Measurements from ENCODE around the gene VWA8. TPM values are rescaled to one million over a fixed set of nuclear protein-coding genes. Genes with fewer than 3 reads are reported as not detected.

The VWA8 gene
- total and polyA plus RNA-seq, 2 donors: 8.8 to 45.9 TPM

- Histone ChIP-seq H3K4me1 (ENCODE audit: insufficient read depth) (peaks cover 4% of the 10 kb centered on the region), H3K27ac (ENCODE audit: low read depth) (no peak overlapping the region), H3K4me3 (ENCODE audit: low read depth, low read length) (no peak overlapping the region), H3K36me3 (ENCODE audit: insufficient read depth) (no peaks in the 10 kb centered on the region)
- DNase-seq (ENCODE audit: extremely low spot score): no peak
- 91% methylated on average over 8 of the region's 8 CpGs for WGBS
Measured at GRCh38 chr13:41611385-41611784, 349.5 kb downstream of the VWA8 start.

DNA sequence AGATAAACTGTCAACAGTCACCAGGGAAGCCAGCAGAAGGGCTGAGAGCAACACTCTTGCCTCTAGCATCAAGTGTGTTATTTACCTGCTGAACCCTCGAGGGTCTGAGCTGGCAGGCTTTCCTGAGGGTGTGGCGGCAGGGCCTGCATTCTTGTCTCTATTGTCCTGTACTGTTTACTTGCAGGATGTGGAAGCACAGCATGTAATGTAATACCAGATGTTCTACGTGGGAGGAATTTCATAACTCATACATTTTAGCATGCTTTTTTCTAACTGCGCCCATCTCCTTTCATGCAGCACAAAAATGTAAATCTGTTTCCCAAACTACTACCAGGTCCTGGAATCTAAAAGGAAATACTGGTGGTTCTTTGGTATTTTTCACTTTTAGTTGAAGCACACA lies 350.5 kb downstream of the VWA8 start:
- Histone ChIP-seq H3K27ac (ENCODE audit: low read depth) (no peak overlapping the region), H3K36me3 (ENCODE audit: insufficient read depth) (peaks cover 2% of the 10 kb centered on the region), H3K4me3 (ENCODE audit: low read depth, low read length) (no peak overlapping the region), H3K4me1 (ENCODE audit: insufficient read depth) (peaks cover 4% of the 10 kb centered on the region)
- WGBS: 79% methylated on average over 4 of the region's 4 CpGs
- DNase-seq (ENCODE audit: extremely low spot score): no peak

DNA sequence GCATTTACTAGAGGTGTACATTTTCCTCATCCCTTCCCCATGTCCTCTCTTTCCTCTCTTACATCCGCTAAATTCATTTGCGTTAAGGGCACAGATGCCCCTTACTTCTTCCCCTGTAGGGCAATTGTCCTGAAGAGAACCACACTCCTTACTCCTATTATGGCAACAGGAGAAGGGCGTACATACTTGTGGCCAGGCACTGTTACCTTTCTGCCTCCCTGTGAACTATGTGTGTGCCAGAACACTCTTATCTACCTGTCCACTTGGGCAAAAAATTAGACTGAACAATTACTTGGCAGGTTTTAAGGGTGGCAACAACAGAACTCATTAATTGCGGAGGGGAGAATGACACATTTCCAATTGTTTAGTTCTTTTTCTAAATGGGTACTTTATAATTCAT lies 351.1 kb downstream of the VWA8 start:
- Histone ChIP-seq H3K4me1 (ENCODE audit: insufficient read depth) (peaks cover 3% of the 10 kb centered on the region), H3K36me3 (ENCODE audit: insufficient read depth) (peaks cover 4% of the 10 kb centered on the region), H3K27ac (ENCODE audit: low read depth) (no peak overlapping the region), H3K4me3 (ENCODE audit: low read depth, low read length) (no peak overlapping the region)
- WGBS: 97% methylated on average over 4 of the region's 4 CpGs
- no peak for DNase-seq (ENCODE audit: extremely low spot score)

- Histone ChIP-seq H3K4me3 (ENCODE audit: low read depth, low read length) (no peak overlapping the region), H3K36me3 (ENCODE audit: insufficient read depth) (peaks cover 4% of the 10 kb centered on the region), H3K4me1 (ENCODE audit: insufficient read depth) (no peaks in the 10 kb centered on the region), H3K27ac (ENCODE audit: low read depth) (no peak overlapping the region)
- no peak for DNase-seq (ENCODE audit: extremely low spot score)
- WGBS: 62% methylated on average over 1 of the region's 1 CpG
Measured at GRCh38 chr13:41608839-41609177, 352.1 kb downstream of the VWA8 start.

DNA sequence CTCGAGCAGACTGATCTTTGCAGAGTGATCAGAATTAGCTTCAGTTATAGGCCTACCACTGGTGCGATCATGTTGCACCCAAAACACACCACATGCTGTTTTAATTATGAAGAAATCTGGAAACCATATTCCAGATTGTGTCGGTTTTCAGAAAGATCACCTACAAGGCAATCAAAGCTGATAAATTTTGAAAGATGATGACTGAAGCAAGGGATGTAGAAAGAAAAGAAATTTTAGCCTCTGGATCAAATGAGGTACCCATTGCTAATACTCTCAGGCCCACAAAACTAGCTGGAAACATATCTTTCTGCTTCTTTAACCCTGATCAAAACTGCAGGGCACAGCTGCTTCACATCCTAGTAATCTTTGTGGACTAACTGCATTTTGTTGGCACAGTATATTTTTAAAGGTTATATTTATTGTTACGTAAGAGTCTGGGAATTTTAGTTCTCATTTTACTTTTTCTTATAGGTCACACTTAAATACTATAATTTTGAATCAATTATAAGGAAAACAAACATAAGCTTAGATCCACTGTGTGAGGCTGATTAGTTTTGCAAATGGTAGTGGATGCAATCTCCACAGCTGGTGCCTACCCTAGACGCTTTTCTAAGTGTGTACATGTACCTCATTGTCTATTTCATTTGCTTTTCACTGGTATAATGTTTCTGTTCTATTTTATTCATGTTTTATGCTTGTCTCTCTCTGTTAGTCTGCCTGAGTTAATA lies 352.6 kb downstream of the VWA8 start:
- H3K4me3 ChIP-seq (ENCODE audit: low read depth, low read length): no peak overlapping the region
- WGBS: 82% methylated on average over 5 of the region's 5 CpGs
- H3K36me3 ChIP-seq (ENCODE audit: insufficient read depth): peaks cover 4% of the 10 kb centered on the region
- H3K27ac ChIP-seq (ENCODE audit: low read depth): no peak overlapping the region
- no peaks in the 10 kb centered on the region for H3K4me1 ChIP-seq (ENCODE audit: insufficient read depth)
- DNase-seq (ENCODE audit: extremely low spot score): no peak

DNA sequence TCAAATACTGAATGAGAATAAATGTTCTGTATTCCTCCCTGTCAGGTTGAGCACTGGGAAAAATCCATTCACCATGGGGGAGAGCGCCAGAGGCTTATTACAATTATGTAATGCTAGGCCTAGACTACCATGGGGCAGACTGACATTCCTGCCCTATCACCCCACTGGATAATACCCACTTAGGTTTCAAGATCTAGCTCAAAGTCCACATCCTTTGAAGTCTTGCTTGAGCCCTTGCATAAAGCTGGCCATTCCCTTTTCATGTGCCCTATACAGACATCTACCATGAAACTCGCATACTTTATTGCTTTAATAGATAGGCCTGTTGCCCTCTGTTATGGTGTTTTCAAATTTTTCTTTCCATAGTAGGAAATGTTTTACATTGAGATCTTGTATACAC lies 354.3 kb downstream of the VWA8 start:
- Histone ChIP-seq H3K4me3 (ENCODE audit: low read depth, low read length) (no peak overlapping the region), H3K36me3 (ENCODE audit: insufficient read depth) (peaks cover 4% of the 10 kb centered on the region), H3K4me1 (ENCODE audit: insufficient read depth) (no peaks in the 10 kb centered on the region), H3K27ac (ENCODE audit: low read depth) (no peak overlapping the region)
- DNase-seq (ENCODE audit: extremely low spot score): no peak
- WGBS: 93% methylated on average over 2 of the region's 2 CpGs

DNA sequence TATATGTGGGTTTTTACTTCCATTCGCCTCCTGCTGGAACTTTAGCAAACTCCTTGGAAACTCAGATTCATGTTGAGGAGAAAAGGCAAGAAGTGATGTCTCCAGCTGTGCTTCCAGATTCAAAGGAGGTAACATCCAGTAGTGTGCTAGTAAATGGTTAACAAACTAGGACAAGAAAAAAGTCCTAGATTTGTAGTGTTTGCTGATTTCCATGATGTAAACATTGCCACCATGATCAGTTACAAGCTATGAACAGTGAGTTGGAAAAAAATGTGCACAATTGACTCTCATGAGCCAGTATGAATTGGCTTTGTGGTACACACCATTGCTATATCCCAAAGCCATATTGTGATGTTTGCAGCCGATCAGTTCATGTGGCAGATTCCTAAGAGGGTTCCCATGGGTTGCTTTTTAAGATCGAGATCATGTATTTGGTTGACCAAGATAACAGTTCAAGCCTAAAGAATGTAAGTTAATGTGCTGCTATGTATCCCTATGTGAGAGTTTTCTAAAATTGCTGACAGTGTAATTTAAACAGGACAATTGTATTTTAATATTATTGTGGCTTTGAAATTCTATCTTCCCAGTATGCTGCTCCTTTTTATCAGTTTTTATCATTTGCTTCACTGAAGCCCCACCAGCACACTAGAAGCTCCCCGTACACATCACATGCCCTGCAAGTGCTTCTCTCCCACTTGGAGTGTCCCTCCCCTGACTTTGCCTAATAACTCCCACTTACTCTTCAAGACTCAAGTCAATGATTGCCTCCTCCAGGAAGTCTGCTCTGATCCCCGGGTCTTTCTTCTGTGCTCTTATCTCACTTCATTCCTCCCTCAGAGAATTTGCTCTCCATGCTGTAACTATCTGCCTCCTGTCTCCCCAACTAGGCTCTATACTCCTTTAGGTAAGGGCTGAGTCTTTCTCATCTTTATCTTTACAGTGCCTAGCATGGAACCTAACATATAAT lies 355.3 kb downstream of the VWA8 start:
- H3K36me3 ChIP-seq (ENCODE audit: insufficient read depth): peaks cover 4% of the 10 kb centered on the region
- H3K4me1 ChIP-seq (ENCODE audit: insufficient read depth): no peaks in the 10 kb centered on the region
- no peak overlapping the region for H3K4me3 ChIP-seq (ENCODE audit: low read depth, low read length)
- H3K27ac ChIP-seq (ENCODE audit: low read depth): no peak overlapping the region
- WGBS: 84% methylated on average over 5 of the region's 5 CpGs
- DNase-seq (ENCODE audit: extremely low spot score): no peak

DNA sequence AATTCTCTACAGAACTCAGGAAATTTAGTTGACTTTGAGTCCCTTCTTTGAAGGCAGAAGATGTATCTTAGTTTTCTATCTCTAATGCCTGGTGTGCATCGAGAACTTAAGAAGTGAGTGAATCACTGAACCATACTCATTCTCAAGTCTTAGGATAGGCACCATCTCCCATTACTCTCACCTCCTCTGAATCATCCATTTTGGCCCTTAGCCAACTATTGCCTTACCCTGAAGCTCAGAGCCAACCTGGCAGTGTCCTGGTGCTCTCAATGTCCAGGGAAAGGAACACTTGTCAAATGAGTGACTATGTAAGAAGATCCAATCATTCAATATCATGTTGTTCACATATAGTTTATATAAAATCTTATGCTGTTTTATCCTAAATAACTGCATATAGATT lies 357.0 kb downstream of the VWA8 start:
- Histone ChIP-seq H3K4me1 (ENCODE audit: insufficient read depth) (no peaks in the 10 kb centered on the region), H3K27ac (ENCODE audit: low read depth) (no peak overlapping the region), H3K4me3 (ENCODE audit: low read depth, low read length) (no peak overlapping the region), H3K36me3 (ENCODE audit: insufficient read depth) (peaks cover 4% of the 10 kb centered on the region)
- WGBS: 92% methylated on average over 1 of the region's 1 CpG
- DNase-seq (ENCODE audit: extremely low spot score): no peak

DNA sequence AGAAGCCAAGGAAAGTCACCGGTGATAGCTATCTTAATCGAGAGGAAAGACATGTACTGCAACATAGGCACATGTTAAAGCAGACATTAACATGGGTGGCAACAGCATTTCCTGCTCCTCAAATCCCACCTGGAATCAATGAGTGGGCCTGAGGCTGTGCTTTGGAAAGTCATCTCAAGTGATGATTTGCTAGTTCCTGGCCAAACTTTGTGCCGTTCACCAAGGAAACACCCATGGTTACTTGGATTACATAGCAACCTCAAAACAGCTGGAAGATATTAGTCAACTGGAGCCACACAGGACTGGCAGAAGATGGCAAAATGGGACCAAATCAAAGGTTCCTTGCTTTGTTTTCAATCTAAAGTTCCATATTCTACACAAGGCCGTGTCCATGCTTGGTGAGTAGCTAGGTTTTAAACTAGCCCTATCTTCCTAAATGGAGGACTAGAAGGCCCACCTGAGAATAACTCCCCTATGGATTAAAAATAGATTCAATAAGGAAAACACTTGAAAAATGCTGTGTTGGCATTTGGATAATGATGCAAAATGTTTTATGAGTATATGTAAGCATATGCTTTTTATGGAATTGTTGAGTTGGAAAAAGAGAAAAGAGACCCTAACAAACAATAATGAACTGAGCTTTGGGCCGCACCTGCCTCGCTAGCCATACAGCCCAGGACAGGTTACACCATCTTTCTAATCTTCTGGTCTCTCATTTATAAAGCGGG lies 359.0 kb downstream of the VWA8 start:
- Histone ChIP-seq H3K27ac (ENCODE audit: low read depth) (no peak overlapping the region), H3K4me3 (ENCODE audit: low read depth, low read length) (no peak overlapping the region), H3K36me3 (ENCODE audit: insufficient read depth) (peaks cover 4% of the 10 kb centered on the region), H3K4me1 (ENCODE audit: insufficient read depth) (no peaks in the 10 kb centered on the region)
- 90% methylated on average over 7 of the region's 7 CpGs for WGBS
- no peak for DNase-seq (ENCODE audit: extremely low spot score)

DNA sequence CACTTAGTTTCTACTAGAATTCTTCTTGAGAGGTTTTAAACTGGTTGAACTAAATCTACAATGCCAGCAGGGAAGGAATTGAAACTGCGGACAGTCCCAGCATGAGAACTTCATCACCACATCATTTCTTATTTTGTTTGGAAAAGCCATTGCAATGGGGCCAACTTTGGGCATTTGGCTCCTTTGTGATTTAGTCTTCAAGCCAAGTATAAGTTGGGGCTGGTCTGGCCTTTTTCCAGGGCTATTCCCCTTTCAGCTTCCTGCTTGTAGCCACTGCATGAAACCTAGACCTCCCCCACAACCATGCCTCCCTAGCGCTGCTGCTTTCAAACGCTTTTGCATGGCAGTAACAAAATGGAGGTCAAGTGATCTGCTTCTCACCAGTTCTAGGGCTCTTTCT lies 361.3 kb downstream of the VWA8 start:
- 97% methylated on average over 3 of the region's 3 CpGs for WGBS
- no peak overlapping the region for H3K27ac ChIP-seq (ENCODE audit: low read depth)
- H3K4me1 ChIP-seq (ENCODE audit: insufficient read depth): no peaks in the 10 kb centered on the region
- H3K4me3 ChIP-seq (ENCODE audit: low read depth, low read length): no peak overlapping the region
- no peak for DNase-seq (ENCODE audit: extremely low spot score)
- no peaks in the 10 kb centered on the region for H3K36me3 ChIP-seq (ENCODE audit: insufficient read depth)

DNA sequence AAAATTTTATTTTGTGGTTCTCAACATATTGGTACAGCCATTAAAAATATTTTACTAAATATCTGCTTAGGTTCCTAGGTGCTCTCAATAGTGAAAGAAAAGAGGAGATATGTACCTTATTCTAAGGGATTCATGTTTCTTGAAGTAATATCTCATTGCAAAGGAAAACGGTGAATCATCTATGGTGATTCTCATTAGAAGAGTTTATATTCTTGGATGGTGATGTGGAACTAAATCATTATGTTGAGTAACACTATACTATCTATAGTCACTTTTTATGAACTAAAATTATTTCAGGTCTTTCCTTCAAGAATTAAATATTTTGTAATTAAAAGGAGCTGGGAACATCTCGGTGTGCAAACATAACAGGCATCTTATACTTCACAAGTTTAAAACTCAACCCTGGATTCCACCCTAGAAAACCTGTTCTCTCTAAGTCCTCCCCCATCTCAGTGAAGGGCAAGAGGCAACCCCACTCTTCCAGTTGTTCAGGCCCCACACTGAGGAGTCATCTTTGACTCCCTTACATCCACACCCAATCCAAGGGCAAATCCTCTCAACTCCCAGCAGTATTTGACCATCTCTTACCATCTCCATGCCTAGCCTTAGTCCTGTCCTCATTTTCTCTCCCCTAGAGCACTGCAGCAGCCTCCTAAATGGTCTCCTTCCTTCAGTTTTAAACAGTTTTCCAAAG lies 363.4 kb downstream of the VWA8 start:
- H3K4me1 ChIP-seq (ENCODE audit: insufficient read depth): no peaks in the 10 kb centered on the region
- WGBS: 96% methylated on average over 2 of the region's 2 CpGs
- H3K27ac ChIP-seq (ENCODE audit: low read depth): no peak overlapping the region
- H3K36me3 ChIP-seq (ENCODE audit: insufficient read depth): no peaks in the 10 kb centered on the region
- no peak for DNase-seq (ENCODE audit: extremely low spot score)
- H3K4me3 ChIP-seq (ENCODE audit: low read depth, low read length): no peak overlapping the region

DNA sequence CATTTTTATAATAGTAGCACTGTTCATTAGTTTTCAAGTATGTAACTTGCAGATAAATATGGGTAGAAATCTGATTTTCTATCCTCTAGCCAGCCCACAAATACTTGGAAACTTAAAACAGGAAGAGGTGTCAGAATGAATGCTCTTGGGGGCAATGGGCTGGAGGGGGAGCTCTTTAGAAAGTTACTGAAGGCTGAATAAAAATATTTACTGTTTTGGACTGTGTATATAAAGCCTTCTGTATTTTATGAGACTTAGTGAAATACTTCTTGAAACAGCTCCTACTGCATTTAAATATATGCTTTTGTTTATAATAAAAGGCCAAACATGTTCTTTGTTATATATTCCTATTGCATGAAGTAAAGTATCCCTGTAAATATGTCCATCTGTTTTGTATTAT lies 364.7 kb downstream of the VWA8 start:
- Histone ChIP-seq H3K4me1 (ENCODE audit: insufficient read depth) (no peaks in the 10 kb centered on the region), H3K27ac (ENCODE audit: low read depth) (no peak overlapping the region), H3K36me3 (ENCODE audit: insufficient read depth) (no peaks in the 10 kb centered on the region), H3K4me3 (ENCODE audit: low read depth, low read length) (no peak overlapping the region)
- no peak for DNase-seq (ENCODE audit: extremely low spot score)

DNA sequence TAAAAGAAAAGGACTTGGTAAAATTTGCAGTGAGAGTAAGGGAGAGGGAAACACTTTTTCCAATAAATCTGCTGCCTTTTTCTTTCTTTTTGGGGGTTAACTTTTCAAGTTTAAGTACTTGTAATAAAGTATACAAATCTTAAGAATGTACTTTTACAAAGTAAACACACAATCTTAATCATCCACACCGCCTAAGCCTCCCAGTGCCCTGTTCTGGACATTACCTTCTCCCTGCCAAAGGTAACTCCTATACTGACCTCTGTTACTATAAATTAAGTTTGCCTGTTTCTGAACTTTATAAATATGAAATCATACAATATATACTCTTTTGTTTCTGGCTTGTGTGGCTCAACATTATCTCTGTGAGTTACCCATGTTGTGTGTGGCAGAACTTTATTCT lies 365.6 kb downstream of the VWA8 start:
- no peaks in the 10 kb centered on the region for H3K36me3 ChIP-seq (ENCODE audit: insufficient read depth)

More for the DNA sequence above, 365.6 kb downstream of the VWA8 start:
- 81% methylated on average over 1 of the region's 1 CpG for WGBS
- Histone ChIP-seq H3K4me3 (ENCODE audit: low read depth, low read length) (no peak overlapping the region), H3K27ac (ENCODE audit: low read depth) (no peak overlapping the region), H3K4me1 (ENCODE audit: insufficient read depth) (no peaks in the 10 kb centered on the region)
- no peak for DNase-seq (ENCODE audit: extremely low spot score)
